HepG2 (cell line): ENCODE measurements around the gene DDR1. TPM values are rescaled to one million over a fixed set of nuclear protein-coding genes. Genes with fewer than 3 reads are reported as not detected.
A peak's percentile ranks its signal among the peaks of the same experiment; 100 is the strongest.

ENCODE experiments used
- GPN1 ChIP-seq: sonication (generic); formaldehyde crosslinking; IDR thresholded peaks from 2 replicates; pipeline ENCODE4 v1.5.1; 2020; ENCODE audit warnings: missing genetic modification reagents, borderline replicate concordance
- HCFC1 ChIP-seq: fragments of 150-350 bp; IDR thresholded peaks from 2 replicates; pipeline ENCODE4 v1.6.1; 2014; ENCODE audit warnings: low read depth, low read length
- HNRNPUL1 ChIP-seq: fragments of 200-400 bp; formaldehyde crosslinking; IDR thresholded peaks from 2 replicates; pipeline ENCODE4 v1.6.1; 2017; ENCODE audit warnings: low read depth, mild to moderate bottlenecking, low read length, moderate library complexity
- MATR3 ChIP-seq: sonication (generic); formaldehyde crosslinking; IDR thresholded peaks from 2 replicates; pipeline ENCODE4 v1.4.0; 2020; ENCODE audit warnings: missing genetic modification reagents
- MXI1 ChIP-seq: IDR thresholded peaks from 3 replicates; pipeline ENCODE4 v1.6.1; 2012; ENCODE audit warnings: low read depth, low read length, inconsistent platforms, borderline replicate concordance
- TCF7 ChIP-seq: sonication (generic); IDR thresholded peaks from 2 replicates; pipeline ENCODE4 v1.6.1; 2016; ENCODE audit warnings: antibody characterized with exemption, low read depth
- TFE3 ChIP-seq: IDR thresholded peaks from 2 replicates; pipeline ENCODE4 v1.6.1; 2016
- ZBTB2 ChIP-seq: sonication (generic); formaldehyde crosslinking; IDR thresholded peaks from 2 replicates; pipeline ENCODE4 v1.8.0; 2022; ENCODE audit warnings: low read depth, missing genetic modification reagents
- ZBTB4 ChIP-seq: sonication (generic); formaldehyde crosslinking; IDR thresholded peaks from 2 replicates; pipeline ENCODE4 v1.4.0; 2020; ENCODE audit warnings: missing genetic modification reagents, mild to moderate bottlenecking, borderline replicate concordance
- ZNF124 ChIP-seq: sonication (generic); formaldehyde crosslinking; IDR thresholded peaks from 2 replicates; pipeline ENCODE4 v1.4.0; 2020; ENCODE audit warnings: missing genetic modification reagents
- ZNF260 ChIP-seq: sonication (generic); formaldehyde crosslinking; IDR thresholded peaks from 2 replicates; pipeline ENCODE4 v1.4.0; 2020; ENCODE audit warnings: missing genetic modification reagents, low read depth, mild to moderate bottlenecking, borderline replicate concordance
- ZNF317 ChIP-seq: sonication (generic); formaldehyde crosslinking; IDR thresholded peaks from 2 replicates; pipeline ENCODE4 v1.5.0; 2020; ENCODE audit warnings: mild to moderate bottlenecking, missing genetic modification reagents
- ZNF354B ChIP-seq: sonication (generic); formaldehyde crosslinking; IDR thresholded peaks from 2 replicates; pipeline ENCODE4 v1.8.0; 2022; ENCODE audit warnings: mild to moderate bottlenecking, missing genetic modification reagents
- ZNF550 ChIP-seq: sonication (generic); formaldehyde crosslinking; IDR thresholded peaks from 2 replicates; pipeline ENCODE4 v1.4.0; 2020; ENCODE audit warnings: mild to moderate bottlenecking, missing genetic modification reagents, borderline replicate concordance
- ZNF598 ChIP-seq: sonication (generic); formaldehyde crosslinking; IDR thresholded peaks from 2 replicates; pipeline ENCODE4 v1.5.1; 2020; ENCODE audit warnings: mild to moderate bottlenecking, missing genetic modification reagents, borderline replicate concordance
- ZNF687 ChIP-seq: sonication (generic); formaldehyde crosslinking; IDR thresholded peaks from 2 replicates; pipeline ENCODE4 v1.5.1; 2020; ENCODE audit warnings: mild to moderate bottlenecking, missing genetic modification reagents, moderate library complexity
- ZNF737 ChIP-seq: sonication (generic); formaldehyde crosslinking; IDR thresholded peaks from 2 replicates; pipeline ENCODE4 v1.5.0; 2020; ENCODE audit warnings: missing genetic modification reagents, mild to moderate bottlenecking, borderline replicate concordance
- ZNF773 ChIP-seq: sonication (generic); formaldehyde crosslinking; IDR thresholded peaks from 2 replicates; pipeline ENCODE4 v1.4.0; 2020; ENCODE audit warnings: missing genetic modification reagents, borderline replicate concordance
- polyA plus RNA-seq, 8 experiments: library from polyadenylated mRNA; depleted of rRNA in 3 of 8; stranded (reverse) in 7 of 8; unstranded in 1 of 8; fragments of >200 nt; fragmentation: Illumina TruSeq in 4 of 8; extraction: Trizol in 4 of 8; gene quantifications; 2 replicates each; pipeline versions ENCODE4 v1.2.1 to v1.2.3, GENCODE V29; 2011 to 2016; ENCODE audit warnings: low read depth in 4 of 8, missing spikeins in 1 of 8, mixed read lengths in 1 of 8; ENCODE audit not compliant: insufficient read depth in 1 of 8
- total RNA-seq, 5 experiments: library from RNA; depleted of rRNA; stranded (reverse); fragments of >200 nt; fragmentation: Illumina TruSeq; extraction: Trizol; gene quantifications; 2 replicates each; pipeline ENCODE4 v1.2.3, GENCODE V29; 2016; ENCODE audit warnings: low read depth in 1 of 5

Gene DDR1
- total and polyA plus RNA-seq, 2 of the 13 experiments (the other 11 are each of a cell fraction or from before 2014, with no cell fraction given) = 16.7 to 20.2 TPM

GRCh38 chr6:30914076-30914853 is 29.9 kb downstream of the DDR1 start, which contains the start of gene VARS2 (continued):
- TF ChIP-seq ZNF687 (CRISPR knock-in tag) = peak; percentile 99
- peak; percentile 86; the same call in 1 of the 2 replicates for TF ChIP-seq ZNF773 (CRISPR knock-in tag)
- TF ChIP-seq MATR3 = no peak
- no peak for TF ChIP-seq ZNF550
- peak; percentile 93; the same call in 1 of the 2 replicates for TF ChIP-seq ZNF737 (CRISPR knock-in tag)
- TF ChIP-seq GPN1 (CRISPR knock-in tag) = peak; percentile 69; the same call in 1 of the 2 replicates
- TF ChIP-seq ZNF354B = no peak
- TF ChIP-seq ZNF317 (CRISPR knock-in tag) = peak; percentile 89
- TF ChIP-seq ZBTB4 (CRISPR knock-in tag) = no peak
- no peak for TF ChIP-seq TCF7
- TF ChIP-seq MXI1 = peak; percentile 94
- TF ChIP-seq ZNF260 (CRISPR knock-in tag) = no peak
- peak; percentile 51; the same call in 1 of the 2 replicates for TF ChIP-seq ZNF598
- TF ChIP-seq TFE3 (CRISPR knock-in tag) = peak; percentile 82
- TF ChIP-seq HNRNPUL1 = no peak; the same call in none of the 2 replicates
- peak; percentile 74; the same call in 1 of the 2 replicates for TF ChIP-seq ZBTB2 (CRISPR knock-in tag)
- peak; percentile 90; the same call in 1 of the 2 replicates for TF ChIP-seq ZNF124 (CRISPR knock-in tag)
- no peak; the same call in 1 of the 2 replicates for TF ChIP-seq HCFC1
